HG02588 (cell line): ENCODE results near the gene ZNF346.

Experiments
- ATAC-seq: cut with Tn5 transposase; IDR thresholded peaks from one replicate; pipeline ENCODE4 v1.9.1; 2021; ENCODE audit warnings: mild to moderate bottlenecking, moderate library complexity; ENCODE audit not compliant: unreplicated experiment

Gene ZNF346

DNA sequence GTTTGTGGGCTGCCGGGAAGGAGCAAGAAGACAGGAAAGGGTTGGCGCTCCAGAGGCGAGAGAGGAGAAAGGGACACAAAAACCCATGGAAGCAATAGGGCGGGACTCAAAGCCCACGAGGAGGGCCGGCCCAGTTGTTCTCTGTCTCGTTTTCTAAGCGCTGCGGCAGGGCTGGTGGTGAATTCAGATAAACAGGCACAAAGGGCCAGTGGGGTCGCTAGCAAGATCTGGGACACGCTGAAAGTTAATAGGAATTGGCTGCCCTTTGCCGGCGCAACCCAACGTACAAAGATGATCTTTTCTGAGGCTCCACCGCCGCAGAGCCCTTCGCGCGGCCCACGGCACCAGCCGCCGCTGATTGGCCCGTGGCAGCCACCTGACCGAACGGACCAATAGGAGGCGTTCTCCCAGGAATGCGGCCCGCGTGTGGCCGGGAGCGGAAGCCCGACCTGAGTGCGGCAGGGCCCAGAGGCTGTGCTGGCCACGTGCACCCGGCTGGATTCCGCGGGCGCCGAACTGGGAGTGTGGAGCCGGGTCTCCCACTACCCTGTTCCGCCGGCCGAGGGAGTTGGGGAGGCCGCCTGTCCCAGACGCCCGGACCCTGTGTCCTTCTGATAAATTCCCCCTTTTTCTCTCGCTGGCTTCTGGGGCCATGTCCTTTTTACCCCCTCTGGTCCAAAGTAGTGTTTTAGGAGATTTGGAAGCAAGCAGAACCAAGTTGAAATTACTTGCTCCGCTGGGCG lies 94.3 kb downstream of the ZNF346 start:
- ATAC-seq: no peak

DNA sequence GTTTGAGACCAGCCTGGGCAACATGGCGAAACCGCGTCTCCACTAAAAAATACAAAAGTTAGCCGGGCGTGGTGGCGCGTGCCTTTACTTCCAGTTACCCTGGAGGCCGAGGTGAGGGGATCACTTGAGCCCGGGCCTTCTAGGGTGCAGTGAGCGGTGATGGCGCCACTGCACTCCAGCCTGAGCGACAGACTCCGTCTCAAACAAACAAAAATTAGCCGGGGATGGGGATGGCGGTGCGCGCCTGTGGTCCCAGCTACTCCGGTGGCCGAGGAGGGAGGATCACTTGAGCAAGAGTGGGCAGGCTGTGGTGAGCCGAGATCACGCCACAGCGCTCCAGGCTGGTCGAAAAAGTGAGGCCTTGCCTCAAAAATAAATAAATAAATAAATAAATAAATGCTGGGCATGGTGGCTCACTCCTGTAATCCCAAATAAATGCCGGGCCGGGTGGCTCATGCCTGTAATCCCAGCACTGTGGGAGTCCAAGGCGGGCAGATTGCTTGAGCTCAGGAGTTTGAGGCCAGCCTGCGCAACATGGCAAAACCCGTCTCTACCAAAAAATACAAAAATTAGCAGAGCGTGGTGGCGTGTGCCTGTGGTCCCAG lies 95.0 kb downstream of the ZNF346 start:
- no peak for ATAC-seq

DNA sequence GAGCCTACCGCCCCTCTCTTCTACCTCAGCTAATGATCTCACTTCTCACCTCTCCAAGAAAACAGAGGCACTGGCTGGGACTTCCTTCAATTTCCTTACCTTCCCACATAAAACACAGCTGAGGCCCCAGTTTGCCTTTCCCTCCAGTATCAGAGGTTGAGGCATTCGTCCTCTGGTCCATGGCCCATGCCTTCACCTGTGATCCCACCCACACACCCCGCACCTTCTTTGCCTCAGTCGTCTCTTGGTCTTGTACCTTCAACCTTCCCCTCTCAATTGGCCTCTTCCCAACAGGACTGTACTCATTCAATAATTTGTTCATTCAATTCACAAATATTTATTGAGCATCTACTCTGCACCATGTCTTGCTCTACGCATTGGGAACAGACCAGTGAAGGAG lies 100.1 kb downstream of the ZNF346 start:
- no peak for ATAC-seq

DNA sequence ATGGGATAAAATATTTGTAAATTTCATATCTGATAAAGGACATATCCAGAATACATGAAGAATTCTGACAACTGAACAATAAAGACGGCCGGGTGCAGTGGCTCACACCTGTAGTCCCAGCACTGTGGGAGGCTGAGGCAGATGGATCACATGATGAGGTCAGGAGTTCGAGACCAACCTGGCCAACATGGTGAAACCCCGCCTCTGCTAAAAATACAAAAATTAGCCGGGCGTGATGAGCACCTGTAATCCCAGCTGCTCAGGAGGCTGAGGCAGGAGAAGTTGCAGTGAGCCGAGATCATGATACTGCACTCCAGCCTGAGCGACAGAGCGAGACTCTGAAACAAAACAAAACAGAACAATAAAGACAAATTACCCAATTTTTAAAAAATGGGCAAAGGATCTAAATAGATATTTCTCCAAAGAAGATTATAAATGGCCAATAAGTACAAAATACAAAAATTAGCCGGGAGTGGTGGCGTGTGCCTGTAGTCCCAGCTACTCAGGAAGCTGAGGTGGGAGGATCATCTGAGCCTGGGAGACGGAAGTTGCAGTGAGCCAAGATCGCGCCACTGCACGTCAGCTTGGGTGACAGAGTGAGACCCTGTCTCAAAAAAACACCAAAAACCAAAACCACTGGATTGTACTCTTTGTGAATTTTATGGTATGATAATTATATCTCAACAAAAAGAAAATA lies 101.4 kb downstream of the ZNF346 start:
- no peak for ATAC-seq

DNA sequence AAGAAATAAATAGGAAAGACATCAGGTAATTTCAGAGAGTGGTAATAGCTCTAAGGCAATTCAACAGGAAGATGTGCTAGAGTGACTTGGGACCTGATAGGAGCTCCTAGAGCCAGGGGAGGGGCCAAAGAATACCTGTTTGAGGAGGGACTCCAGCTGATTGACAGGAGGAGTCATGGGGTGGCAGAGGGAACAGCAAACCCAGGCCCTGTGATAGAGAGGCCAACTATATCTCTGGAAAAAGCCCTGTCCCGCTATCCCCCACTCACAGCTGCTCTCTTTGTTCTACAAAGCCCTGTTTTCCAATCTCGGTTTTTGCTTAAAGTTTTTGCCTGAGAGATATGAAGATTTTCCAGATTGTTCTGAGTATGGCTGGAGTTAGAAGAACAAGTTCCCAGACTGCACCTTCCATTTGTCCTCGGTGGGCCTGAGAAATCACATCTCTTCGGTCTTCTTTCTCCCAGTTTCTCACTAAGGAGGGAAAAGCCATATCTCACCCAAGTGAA lies 102.0 kb downstream of the ZNF346 start:
- no peak for ATAC-seq

DNA sequence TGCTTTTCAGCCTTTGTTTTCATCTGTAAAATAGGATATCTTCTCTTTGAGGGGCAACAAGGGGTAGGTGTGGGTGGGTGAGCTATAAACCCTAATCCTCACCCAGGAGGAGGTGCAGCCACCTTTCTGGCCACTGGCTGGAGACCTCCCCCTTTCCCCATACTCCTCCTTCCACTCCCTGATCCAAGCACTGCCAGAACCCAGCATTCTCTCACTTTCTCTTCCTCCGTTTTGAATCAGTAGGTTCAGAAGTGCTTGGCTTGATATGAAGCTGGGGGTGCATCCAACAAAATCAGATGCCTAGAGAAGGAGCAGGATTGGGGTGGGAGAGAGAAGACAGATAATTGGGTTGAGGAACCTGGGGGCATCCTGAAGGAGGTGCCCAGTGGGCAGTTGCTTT lies 104.3 kb downstream of the ZNF346 start:
- ATAC-seq: no peak

DNA sequence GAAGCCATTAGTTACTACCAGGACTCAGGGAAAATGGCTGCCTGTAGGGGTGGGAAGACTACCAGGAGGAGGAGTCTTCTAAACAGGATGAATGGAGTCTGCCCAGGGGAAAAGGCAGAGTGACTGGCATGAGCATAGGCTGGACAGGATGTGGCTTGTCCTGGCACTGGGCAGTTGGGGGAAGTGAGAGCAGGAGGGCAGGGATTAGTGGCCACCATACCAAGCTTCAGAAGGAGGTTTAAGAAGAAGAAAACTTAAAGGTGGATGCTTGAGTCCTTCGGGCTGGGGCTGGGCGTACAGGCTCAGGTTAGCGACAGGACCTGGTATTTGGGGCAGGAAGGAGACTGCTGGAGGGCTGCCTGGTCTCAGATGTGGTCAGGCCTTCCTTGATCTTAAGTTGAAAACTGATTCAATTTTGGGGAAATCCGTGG lies 106.1 kb downstream of the ZNF346 start:
- no peak for ATAC-seq

DNA sequence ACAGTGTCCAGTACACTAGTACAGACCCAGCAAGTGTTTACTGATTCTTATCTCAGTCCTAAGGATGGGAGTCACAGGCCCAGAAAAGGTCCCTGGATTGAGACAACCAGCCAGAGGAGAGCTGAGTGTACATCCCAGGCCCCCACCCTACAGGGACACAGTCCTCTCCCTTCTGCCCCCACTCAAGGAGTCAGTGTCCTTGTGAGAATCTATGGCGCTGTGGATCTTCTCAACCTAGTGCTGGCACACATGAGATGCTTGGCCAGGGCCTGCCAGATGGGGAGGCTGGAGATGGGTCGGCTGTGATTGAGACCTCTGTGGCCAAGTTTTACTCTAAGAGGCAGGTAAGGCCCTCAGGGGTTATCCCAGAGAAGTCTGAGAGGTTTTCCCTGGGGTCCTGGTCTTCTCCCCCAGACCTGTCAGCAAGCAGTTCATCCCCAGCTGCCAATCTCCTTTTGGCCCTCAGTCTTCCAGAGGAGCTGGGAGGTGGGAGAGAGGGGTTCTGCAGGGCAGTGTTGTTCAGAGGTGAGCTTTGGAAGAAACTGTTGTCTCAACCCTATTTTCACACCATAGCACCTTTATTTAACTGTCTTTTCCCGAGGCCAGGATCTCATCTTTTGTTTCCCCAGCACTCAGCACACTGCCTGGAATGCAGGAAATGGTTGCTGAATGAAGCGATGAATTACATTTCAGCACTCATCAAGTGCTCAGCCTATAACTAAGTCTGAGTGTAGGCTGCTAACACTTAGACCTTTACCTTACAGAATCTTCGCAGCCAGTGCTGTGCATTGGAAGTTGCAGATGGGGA lies 107.9 kb downstream of the ZNF346 start:
- no peak for ATAC-seq
